NCI-H345 treated with DMSO at 0.1 percent for 48 hours (cell line): ENCODE data around the gene ATP4B.

ENCODE experiments used
- DNase-seq: peaks from one replicate; lab custom pipeline; 2025; ENCODE audit not compliant: unreplicated experiment; lab: John Stamatoyannopoulos, UW

ATP4B gene

DNA sequence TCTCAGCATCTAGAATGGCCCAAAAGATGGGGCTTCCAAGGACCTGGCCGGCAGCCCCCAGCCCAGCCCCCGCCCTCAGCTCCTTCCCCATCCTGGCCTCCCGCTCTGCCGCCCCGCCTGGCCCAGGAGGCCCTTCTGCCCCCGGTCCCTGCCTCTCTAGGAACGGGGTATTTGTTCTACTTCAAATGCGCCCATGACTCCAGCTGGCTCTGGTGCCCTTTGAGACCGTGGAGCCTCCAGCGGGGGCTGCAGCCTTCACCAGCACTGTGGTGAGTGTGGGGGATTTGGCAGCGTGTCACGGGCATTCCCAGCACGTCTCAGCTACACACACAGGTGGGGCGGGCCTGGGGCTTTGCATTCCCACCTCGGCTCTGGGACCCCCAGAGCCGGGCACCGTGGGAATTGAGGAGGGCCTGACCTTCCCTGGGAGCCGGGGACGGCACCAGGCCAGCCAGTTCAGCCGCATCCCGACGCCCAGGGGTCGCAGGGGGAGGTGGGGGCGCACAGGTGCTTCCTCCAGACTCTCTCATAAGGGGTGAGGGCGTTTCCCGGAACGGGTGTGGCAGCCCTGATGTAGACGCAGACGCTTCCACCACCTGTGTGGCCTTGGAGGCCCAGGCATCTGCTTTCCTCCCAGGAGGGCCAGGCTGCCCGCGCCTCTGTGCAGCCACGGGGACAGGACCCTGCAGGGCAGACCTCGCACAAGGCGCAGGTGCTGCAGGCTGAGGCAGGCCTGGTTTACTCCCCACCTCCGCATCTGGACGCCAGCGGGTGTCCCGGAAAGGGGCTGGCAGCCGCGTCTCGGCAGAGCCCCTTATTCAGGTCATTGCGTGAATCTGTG is 947 bp downstream of the ATP4B start:
- no peak for DNase-seq

DNA sequence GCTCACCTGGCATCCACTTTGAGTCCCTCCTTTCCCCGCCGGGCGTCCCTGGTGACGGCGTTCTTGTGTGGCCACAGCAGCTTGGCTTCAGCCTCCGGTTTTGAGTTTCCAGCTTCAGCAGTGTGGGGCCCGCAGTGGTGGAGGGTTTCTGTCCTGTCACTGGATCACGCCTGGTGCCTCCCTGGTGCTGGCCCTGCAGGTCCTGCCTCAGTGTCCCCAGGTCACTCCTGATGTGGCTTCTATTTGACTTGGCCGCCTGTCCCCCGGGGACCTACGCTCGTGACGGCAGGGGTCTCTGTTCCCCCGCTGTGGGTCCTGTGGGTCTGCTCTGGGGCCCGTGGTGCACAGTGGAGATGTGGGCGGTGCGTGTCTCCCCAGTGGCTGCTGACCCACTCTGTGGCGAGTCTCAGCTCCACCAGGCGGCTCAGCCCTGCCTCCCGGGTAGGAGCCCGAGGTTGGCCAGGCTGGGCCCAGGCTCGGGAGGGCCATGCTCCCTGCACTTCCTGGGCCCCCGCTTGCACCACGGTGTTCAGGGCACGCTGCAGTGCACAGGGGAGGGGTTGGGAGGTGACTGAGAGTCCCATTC is 1.9 kb downstream of the ATP4B start:
- no peak for DNase-seq

DNA sequence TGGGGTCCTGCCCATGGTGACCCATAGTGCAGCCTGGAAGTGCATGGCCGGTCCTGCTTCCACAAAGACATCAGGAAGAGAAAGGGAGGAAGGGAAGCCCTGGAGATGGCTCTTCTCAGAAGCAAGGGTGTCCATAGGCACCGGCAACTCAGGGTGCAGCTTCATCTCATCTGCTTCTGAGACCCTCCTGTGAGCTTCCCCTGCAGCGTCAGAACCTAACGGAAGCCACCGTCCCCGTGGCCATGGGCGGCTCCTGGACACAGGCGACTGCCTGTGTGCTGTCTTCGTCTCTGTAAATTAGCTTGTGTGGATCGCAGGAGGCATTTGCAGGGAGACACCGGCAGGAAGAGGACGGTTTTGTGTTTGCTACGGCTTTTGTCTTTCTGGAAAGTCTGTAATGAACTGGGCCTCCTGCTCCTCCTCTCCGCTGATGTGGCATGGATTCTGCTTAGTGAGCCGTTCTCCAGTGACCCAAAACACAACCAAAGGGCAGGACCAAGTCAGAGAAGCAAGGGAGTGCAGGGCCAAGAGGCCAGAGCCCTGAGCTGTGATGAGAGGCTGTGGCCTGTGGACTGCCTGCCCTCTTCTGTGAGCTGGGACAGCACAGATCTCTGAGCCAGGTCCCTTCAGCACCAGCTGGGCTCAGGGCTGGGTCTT is 2.5 kb downstream of the ATP4B start:
- DNase-seq: no peak

DNA sequence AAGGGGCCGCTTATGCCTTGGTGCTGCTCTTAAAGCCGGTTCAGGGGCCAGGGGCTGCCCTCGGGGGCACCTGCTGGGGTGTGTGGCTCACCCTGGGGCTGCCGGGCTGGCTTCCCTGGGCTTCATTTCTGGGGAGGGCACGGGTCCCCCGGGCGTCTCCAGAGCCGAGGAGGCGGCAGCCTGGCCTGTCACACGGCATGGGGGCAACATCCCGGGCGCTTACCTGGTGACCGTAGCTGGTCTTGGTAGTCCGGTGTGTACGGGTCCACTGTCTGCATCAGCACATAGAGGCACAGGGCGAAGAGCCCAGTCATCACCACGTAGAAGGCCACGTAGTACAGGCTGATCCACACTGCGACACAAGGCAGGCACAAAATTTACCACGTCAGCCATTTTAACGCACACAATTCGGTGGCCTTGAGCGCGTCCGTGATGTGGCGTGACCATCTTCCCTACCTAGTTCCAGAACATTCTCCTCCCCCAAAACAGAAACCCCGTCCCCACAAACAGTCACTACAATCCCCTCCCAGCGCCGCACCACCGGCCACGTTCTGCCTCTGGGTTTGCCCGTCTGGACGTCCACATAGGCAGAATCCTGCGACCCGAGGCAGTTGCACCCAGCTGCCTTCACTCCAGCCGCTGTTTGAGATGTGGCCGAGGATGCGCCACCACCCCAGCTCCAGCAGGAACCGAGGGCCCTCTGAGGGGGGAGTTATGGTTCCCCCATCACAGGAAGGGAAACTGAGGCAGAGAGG is 3.2 kb downstream of the ATP4B start:
- DNase-seq: no peak

DNA sequence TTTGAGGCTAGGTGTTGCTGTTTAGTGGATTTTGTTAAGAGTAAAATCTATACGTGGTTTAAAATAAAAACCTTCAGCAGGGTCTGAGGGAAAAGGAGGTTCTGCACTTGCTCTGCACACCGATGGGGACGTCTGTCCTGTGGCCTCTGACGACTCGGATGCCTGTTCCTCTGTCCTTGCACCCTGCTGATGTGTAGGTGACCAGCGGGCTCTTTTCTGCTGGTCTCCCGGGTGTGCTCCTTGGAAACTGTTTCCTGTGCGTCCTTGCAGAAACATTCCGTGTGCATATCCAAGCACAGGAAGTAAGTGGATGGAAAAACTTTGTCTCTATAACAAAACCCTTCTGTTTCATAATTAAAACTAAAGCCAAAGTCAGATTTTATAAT is 3.8 kb downstream of the ATP4B start:
- DNase-seq: no peak

DNA sequence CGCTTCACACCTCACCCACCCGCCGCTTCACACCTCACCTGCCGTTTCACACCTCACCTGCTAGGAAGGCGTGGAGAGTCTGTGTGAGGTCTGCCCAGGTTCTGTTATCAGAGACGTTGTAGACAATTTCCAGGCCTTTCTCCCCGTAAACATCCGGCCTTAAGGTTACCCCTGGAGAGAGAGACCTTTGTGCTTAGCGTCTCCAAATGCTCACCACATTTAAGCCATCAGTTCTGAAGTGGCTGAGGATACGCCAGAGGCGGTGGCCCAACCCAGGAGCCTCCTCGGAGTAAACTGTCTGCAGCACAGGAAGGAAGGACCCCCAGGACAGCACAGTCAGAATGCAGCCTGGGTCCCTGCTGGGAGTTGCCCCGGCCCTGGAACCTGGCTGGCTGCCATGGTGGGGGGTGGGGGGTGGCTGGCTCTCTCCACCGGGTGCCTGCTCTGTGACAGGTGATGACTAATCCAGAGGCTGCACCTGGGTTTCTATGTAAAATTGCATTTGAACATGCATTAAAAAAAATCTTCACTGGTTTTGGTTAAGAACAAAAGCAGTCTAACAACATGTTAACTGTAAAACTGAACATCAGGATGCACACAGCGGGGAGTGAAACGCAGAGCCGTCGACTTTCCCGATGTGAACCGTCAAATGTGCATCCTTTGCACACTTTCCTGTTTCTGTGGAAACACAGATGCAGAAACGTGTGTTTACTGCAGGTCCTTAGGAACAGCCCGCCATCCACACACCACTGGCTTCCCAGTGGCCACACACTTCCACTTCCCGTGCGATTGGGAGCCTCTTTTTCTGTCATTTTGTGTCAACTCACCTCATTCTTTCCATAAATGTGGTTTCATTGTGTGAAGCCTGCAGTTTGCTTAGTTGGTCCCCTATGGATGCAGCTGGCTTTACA is 4.5 kb downstream of the ATP4B start:
- peak; percentile 89 for DNase-seq

DNA sequence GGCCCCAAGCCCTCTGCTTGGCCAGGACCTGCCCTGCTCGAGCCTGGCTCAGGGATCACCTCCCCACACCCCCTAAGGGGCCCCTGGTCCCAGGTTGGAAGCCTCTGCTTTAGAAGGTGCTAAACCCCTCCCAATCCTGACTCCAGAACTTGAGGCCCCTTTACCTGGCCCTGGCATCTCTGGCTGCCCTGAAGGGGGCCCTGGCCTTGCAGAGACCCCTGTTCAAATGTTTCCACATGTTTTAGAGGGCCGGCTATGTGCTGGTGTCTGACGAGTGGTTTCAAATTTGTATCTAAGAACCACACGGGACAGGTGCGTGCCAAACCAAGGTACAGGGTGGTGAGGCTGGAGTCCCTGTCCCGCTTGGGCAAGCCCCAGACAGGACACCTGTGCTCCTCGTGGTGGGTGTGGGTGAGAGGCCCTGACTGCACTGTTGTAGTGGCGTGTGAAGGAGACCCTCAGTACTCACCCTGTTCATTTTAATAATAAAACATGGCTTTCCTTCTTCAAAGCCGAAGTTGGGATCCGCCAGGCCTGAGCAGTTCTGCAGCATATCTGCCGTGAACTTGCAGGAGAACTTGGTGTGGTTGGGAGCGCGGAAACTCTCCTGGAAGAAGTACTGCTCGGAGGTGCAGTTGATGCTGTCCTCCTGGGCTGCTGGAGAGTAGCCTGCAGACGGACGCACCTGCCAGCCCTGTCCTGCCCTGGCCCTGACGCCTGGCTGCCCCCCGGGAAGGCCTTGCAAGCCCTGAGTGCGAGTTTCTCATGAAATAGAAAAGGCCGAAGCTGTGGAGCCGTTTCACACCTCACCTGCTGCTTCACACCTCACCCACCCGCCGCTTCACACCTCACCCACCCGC is 5.4 kb downstream of the ATP4B start:
- DNase-seq: no peak

DNA sequence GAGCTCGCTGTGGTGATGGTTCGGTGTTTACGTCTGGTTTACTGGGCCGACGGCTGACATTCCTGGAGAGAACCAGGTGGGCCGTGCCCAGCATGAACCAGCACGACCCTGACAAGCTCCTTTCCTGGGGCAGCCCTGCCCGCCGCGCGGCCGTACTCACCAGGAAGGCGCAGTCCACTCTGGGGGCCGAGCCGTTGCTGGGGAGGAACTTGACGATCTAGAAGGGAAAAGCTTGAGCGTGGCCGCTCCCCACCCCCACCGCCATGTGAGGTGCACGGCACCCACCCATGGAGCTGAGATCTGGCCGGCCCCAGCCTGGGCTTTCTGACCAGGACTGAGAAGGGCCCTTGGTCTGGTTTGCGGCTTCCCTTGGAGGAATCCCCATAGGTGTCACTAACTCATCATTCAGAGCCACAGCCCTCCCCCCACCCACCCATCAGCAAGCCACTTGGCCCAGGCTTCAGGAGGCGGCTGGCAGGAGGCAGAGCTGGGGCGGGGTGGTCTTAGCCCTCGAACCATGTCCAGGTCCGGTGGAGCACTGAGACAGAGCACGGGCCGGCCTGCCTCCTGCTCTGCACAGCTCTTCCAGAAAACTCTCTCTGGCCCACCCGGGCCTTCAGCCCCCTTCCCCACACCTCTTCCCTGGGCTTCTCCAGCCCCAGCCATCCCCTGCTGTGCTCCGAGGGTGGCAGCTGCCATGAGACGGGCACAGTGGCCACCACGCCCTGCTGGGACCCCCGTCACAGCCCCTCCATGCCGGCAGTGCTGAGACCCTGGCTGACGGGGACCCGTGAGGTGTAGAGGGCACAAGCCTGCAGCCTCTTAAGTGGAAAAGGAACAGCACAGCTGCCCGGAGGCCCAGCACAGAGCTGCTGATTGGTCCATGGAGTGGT is 6.2 kb downstream of the ATP4B start:
- no peak for DNase-seq

DNA sequence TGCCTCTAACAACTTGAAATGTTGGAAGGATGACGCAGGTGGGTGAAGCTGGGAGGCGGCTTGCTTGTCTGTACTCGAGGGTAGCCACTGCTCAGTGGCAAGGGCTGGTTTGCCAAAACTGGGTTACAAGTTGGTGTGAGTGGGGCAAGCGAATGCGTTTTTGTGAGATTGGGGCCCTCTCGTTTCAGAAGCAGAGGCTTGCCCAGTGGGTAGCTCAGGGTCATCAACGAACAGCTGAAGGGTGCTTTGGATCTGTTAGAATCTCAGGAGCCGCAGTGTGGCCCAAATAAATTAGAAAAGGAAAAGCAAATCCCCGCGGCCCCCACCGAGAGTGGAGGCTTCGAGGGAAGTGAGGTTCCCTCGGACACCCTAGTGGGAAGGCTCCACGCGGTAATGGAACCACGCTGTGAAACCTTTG is 7.3 kb downstream of the ATP4B start:
- DNase-seq: no peak

DNA sequence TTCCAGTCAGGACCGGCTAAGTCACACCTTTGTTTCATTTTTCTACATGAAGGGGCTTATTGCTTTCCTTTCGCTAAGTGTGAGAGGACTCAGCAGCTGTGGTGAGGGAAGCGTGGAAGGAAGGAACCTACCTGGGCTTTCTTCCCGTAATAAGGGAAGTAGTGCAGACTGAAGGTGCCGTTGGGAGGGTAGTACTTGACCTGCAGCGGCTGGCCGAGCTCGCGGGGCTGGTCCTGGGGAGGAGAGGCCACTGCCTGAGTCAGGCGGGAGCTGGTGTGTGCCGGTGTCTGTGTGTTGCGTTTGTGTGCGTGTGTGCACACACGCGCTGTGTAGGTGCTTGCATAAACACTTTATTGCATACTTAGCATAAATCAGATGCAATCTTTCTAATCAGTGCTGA is 7.7 kb downstream of the ATP4B start:
- no peak for DNase-seq

DNA sequence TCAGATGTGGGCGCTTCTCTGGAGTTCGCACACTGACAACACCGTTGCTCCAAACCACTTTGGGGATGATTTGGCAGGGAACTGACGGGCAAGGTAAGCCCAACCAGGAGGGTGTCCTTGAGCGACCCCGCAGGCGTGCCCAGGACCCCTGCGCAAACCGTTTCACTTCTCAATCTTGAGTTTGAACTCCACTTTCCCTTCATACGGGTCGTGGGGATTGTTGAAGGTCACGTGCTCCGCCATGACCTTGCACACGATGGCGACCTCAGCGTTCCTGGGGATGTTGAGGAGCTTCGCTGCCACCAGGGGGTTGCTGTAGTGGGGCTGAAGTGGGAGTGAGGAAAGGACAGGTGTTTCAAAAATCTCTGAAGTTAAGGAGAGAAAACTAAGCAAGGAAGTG is 8.8 kb downstream of the ATP4B start:
- no peak for DNase-seq

DNA sequence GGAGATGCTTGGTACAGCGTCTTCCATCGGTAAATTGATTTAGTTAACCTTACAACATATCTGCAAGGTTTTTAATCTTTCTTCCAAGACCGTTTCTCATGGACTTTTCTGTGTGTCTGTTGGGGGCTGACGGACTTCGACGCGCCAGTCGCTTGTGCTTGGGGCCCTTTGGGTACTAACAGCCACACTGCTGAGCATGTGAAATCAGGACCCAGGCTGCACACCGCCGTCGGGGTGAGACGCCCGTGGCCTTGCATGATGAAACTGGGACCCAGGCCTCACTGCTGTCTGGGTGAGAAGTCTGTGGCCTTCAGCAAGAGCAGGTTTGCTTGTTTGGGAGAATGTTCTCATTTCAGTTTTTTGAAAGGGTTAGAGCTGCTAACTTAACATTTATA is 9.8 kb downstream of the ATP4B start:
- DNase-seq: no peak

DNA sequence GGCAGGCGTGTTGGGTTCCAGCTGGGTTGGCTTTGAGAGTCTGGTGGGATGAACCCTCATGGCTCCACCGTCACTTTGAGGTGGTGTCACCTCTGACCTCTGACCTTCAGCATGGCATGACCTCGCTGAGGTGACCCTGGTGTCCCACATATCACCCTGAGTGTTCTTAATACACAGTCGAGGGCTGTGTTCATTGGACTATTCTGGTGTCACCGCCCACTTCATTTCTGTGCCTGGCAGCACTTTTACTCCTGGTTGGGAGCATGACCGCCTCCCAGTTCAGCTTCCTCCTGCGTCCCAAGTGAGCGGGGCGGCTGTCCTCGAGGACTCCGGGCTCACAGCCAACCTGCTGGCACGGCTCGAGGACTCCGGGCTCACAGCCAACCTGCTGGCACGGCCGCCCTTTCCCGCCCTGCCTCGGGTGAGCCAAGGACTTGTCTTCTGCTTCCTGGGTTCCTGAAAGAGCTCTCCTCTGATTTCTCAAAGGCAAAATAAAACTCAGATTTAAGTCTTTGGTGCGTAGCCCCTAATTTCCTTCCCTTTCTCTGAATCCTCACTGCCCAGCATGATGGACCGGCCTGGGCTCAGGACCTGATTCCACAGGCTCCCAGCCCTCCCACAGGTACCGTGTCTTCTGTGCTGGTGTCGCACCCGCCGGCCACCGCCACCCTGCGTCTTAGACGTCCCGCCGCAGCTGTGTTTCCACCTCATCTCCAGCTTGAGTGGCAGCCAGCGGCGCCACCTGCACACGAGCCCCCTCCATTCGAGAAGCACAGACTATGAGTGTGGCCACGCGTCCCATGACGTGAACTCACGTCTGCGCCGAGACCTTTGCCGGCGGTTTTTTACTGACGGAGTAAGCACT is 10.4 kb downstream of the ATP4B start:
- peak; percentile 93 for DNase-seq

DNA sequence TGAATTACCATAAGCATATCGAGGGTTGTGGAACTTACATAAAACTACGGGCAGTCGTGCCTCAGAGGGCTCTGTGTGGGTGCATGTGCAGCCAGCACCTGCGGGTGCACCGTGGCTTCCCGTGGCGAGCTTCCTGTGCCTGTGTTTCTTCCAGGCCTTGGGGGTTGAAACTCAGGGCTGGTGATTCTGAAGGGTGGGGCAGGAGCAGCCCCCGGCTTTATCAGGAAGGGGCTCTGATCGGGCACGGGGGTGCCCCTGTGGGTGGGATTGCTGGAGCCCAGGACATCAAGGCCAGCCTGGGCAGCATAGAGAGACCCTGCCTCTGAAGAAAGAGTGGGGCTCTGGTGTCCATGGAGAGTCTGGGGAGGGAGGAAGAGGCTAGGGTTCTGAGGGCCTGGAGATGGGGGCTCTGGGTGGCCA is 11.1 kb downstream of the ATP4B start:
- DNase-seq: no peak

DNA sequence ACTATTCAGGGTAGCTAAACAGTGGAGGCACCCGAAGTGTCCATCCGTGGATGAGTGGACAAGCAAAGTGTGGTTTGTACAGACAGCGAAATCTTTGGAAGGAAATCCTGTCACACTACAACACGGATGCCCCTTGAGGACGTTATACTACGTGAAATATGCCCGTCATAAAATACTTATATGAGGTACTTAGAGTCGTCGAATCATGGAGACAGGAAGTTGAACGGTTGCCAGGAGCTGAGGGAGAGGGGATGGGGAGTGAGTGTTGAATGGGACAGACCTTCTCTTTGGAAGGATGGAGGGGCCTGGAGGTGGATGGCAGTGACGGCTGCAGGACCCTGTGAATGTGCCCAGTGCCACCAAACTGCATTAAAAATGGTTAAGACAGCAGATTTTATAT is 11.6 kb downstream of the ATP4B start:
- DNase-seq: no peak

DNA sequence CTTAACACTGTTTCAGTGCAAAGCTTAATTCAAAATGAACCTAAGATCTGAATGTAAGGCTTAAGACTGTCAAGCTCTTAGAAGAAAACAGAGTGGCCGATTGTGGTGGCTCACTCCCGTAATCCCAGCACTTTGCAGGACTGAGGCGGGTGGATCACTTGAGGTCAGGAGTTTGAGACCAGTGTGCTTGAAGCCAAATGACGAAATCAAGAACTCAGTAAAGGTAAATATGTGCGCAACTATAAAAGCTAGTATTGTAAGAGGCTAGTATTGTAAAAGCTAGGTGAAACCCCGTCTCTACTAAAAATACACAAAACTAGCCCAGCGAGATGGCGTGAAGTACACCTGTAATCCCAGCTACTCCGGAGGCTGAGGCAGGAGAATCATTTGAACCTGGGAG is 12.7 kb downstream of the ATP4B start:
- no peak for DNase-seq

DNA sequence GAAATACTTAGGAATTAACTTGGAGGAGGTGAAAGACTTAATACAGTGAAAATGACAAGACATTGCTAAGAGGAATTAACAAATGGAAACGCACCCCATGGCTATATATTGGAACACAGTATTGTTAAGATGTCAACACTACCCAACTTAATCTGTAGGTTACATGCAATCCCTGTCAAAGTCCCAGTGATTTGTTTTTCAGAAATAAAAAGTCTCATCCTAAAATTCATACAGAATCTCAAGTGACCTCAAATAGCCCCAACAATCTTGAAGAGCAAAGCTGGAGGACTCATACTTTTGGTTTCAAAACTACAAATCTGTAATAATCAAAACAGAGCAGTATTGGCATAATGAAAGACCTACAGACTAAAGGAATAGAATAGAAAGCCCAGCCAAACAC is 13.2 kb downstream of the ATP4B start:
- no peak for DNase-seq

DNA sequence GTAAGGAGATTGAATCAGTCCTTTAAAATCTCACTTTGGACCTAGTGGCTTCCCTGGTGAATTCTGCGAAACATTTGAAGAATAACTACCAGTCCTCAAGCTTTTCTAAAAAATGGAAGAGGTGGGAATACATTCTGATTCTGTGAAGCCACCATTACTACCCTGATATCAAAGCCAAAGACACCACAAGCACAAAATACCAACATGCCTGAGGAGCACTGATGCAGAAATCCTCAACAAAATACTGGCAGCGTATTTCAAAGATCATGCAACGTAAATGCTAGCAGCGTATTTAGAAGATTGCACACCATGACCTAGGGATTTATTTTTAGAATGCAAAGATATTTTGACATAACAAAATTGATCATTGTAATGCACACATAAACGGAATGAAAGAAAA is 14.4 kb downstream of the ATP4B start:
- no peak for DNase-seq
